ENCODE results near the gene SMIM5. TPM values are rescaled to one million over a fixed set of nuclear protein-coding genes. Genes with fewer than 3 reads are reported as not detected.

The SMIM5 gene
- total and polyA plus RNA-seq, 2 of the 13 experiments (the other 11 are each of a cell fraction or from before 2014, with no cell fraction given): not detected

GRCh38 chr17:75645889-75646637 is 12.8 kb downstream of the SMIM5 start (continued):
- TF ChIP-seq ARID5B (CRISPR knock-in tag; IDR thresholded peaks at IDR 0.05) (peak; percentile 39), ZNF790 (CRISPR knock-in tag; IDR thresholded peaks at IDR 0.05; ENCODE audit: borderline replicate concordance) (no peak), MBNL3 (CRISPR knock-in tag; conservative IDR thresholded peaks at IDR 0.05) (no peak), XBP1 (CRISPR knock-in tag; IDR thresholded peaks at IDR 0.05) (peak; percentile 48; the same call in 1 of the 2 replicates), SATB2 (CRISPR knock-in tag; IDR thresholded peaks at IDR 0.05) (no peak), TOPORS (CRISPR knock-in tag; IDR thresholded peaks at IDR 0.05) (0 out of 2 replicates have a peak, but pooled peaks have one; percentile 15), MXD4 (CRISPR knock-in tag; IDR thresholded peaks at IDR 0.05) (peak; percentile 97), DNMT3B (CRISPR knock-in tag; conservative IDR thresholded peaks at IDR 0.05) (no peak), ZNF567 (CRISPR knock-in tag; IDR thresholded peaks at IDR 0.05; ENCODE audit: borderline replicate concordance) (peak; percentile 94), JUNB (CRISPR knock-in tag; IDR thresholded peaks at IDR 0.05; ENCODE audit: borderline replicate concordance) (no peak), MTF1 (CRISPR knock-in tag; IDR thresholded peaks at IDR 0.05) (no peak), FOXK1 (CRISPR knock-in tag; IDR thresholded peaks at IDR 0.05; ENCODE audit: borderline replicate concordance, low read depth) (peak; percentile 59; the same call in 1 of the 2 replicates), E2F5 (CRISPR knock-in tag; conservative IDR thresholded peaks at IDR 0.05) (no peak; the same call in 1 of the 2 replicates), ZKSCAN8 (CRISPR knock-in tag; IDR thresholded peaks at IDR 0.05; ENCODE audit: borderline replicate concordance) (peak; percentile 68; the same call in 1 of the 2 replicates), KLF16 (CRISPR knock-in tag; IDR thresholded peaks at IDR 0.05) (peak in 1 of 2 experiments; percentile 84; a peak in 1 of 4 replicates), ZNF543 (CRISPR knock-in tag; IDR thresholded peaks at IDR 0.05) (no peak), ZNF280B (CRISPR knock-in tag; IDR thresholded peaks at IDR 0.05; ENCODE audit: borderline replicate concordance) (peak; percentile 77), BRD4 (CRISPR knock-in tag; IDR thresholded peaks at IDR 0.05) (peak; percentile 83; the same call in 1 of the 2 replicates), ZBTB8A (CRISPR knock-in tag; IDR thresholded peaks at IDR 0.05; ENCODE audit: borderline replicate concordance, low read depth) (no peak), KMT2A (CRISPR knock-in tag; IDR thresholded peaks at IDR 0.05) (peak; percentile 34; the same call in 1 of the 2 replicates), TFDP1 (CRISPR knock-in tag; IDR thresholded peaks at IDR 0.05; ENCODE audit: borderline replicate concordance) (peak; percentile 44; the same call in 1 of the 2 replicates), CBX2 (IDR thresholded peaks at IDR 0.05; ENCODE audit: low read depth, low read length) (no peak), CBX2 (CRISPR knock-in tag; IDR thresholded peaks at IDR 0.05; ENCODE audit: low read depth) (no peak)

All from HepG2 (cell line).